ENCODE results near the gene RRN3.
"Not testable (repeated sequence)": the region's sequence is repeated elsewhere in the genome, so short reads cannot be mapped to it uniquely, and the experiment has no call there.

DNA sequence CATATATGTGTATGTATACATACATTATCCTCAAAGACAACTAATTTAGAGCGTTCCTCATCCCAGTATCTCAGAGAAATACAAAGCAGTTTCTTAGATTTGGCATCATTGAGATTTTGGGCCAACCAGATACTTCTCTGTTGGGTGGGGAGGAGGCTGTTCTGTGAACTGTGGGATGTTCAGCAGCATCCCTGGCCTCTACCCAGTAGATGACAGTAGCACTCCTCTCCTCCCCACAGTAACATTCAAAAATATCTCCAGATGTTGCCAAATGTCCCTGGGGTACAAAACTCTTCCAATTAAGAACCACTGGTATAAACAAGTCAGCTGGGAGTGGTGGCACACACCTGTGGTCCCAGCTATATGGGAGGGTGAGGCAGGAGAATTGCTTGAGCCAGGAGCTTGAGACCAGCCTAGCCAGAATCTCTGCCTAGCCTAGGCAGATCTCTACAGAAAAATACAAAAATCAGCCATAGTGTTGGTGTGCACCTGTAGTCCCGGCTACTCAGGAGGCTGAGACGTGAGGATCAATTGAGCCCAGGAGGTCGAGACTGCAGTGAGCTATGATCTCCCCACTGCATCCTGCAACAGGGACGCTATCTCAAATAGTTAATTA, 6.4 kb upstream of the RRN3 start:
- TF ChIP-seq, protein P1, sequence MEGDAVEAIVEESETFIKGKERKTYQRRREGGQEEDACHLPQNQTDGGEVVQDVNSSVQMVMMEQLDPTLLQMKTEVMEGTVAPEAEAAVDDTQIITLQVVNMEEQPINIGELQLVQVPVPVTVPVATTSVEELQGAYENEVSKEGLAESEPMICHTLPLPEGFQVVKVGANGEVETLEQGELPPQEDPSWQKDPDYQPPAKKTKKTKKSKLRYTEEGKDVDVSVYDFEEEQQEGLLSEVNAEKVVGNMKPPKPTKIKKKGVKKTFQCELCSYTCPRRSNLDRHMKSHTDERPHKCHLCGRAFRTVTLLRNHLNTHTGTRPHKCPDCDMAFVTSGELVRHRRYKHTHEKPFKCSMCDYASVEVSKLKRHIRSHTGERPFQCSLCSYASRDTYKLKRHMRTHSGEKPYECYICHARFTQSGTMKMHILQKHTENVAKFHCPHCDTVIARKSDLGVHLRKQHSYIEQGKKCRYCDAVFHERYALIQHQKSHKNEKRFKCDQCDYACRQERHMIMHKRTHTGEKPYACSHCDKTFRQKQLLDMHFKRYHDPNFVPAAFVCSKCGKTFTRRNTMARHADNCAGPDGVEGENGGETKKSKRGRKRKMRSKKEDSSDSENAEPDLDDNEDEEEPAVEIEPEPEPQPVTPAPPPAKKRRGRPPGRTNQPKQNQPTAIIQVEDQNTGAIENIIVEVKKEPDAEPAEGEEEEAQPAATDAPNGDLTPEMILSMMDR (IDR thresholded peaks at IDR 0.05): not testable (repeated sequence)
- not testable (repeated sequence) for TF ChIP-seq POLR2A (IDR thresholded peaks at IDR 0.05)
